SKM-1 (cell line): ENCODE results near the gene PLCL1.

ENCODE experiments used
- DNase-seq: peaks from one replicate; lab custom pipeline; 2025; ENCODE audit not compliant: unreplicated experiment; lab: John Stamatoyannopoulos, UW

The PLCL1 gene

DNA sequence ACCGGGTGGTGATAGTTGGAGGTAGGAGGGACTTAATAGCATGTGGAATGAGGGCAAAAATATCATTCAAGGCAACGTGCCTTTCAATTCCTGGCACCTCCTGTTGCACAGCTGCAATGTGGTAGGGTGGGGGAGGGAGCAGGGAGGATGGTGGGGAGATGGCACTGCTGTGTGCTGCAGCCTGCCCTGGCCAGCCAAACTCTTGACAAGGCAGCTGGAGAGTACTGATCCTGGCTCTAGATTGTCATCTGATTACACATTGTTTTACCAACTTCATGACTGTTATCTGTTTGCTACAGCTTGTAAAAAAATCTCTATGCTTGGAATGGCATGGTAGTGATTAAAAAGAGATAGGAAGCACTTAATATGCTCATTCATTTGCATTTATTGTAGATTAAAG is 47.7 kb downstream of the PLCL1 start:
- no peak for DNase-seq

DNA sequence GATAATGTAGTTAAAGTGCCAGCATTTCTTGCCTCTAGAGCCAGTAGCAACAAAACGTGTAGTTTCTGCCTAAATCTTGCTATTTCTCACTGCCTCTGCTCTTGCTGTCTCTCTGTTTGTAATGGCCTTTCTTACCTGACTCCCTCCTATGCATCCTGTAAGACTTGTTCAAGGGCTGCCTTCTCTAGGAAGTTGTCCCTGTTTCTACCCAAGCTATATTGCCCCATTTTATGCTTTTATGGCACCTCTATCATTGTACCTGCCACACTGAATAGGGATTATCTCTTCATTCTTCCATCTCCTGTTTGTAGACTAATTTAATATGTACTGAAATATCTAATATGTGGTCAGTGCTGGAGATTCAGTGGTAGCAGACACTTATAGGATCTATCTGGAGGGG is 49.2 kb downstream of the PLCL1 start:
- DNase-seq, result no peak

DNA sequence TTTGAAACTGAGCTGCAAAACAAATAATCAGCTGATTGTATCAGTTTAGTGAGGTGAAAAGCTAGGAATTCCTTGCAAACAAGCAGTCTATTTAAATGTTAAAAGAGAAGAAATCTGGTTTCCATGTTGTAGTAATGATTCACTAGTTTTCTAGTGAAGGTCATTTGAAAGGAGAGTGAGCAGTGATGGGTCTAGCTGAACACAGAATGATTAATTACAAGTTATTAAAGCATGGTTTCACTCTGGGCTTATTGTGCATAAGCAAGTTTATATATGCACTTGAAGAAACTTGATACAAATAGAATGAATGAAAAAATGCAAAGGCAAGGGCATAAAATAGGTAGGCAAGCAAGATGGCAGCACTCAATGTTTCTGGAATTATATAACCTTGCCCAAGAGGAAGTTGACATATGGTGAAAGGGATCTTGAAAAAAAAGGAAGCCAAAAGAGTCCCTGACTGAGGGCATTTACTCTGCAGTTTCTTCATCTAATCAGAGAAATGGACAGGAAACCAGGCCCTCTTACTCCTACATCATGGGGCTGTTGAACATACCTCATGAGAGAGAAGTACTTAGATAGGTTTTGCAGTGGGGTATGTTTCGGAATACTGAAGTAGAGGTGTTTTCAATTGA is 53.2 kb downstream of the PLCL1 start:
- DNase-seq, result peak; percentile 86

DNA sequence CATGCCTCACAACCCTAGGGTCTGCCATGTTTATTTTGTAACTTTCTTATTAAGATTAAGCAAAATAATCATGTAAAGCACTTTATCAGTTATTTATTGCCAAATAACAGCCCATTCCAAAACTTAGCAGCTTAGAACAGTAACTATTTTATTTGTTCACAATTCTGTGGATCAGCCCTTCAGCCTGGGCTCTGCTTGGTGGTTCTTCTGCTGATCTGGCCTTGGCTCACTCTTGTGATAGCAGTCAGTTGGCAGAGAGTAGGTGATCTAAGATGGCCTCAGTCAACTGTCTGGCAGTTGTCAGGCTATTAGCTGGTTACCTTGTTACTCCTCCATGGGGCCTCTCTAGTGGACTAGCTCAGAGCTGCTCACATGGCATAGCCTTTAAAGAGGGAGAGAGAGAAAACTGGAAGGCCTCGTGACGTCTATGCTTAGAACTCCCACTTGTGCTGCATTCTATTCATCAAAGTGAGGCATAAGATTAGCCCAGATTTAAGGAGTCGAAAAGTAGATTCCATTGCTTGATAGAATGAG is 54.3 kb downstream of the PLCL1 start:
- DNase-seq, result no peak

DNA sequence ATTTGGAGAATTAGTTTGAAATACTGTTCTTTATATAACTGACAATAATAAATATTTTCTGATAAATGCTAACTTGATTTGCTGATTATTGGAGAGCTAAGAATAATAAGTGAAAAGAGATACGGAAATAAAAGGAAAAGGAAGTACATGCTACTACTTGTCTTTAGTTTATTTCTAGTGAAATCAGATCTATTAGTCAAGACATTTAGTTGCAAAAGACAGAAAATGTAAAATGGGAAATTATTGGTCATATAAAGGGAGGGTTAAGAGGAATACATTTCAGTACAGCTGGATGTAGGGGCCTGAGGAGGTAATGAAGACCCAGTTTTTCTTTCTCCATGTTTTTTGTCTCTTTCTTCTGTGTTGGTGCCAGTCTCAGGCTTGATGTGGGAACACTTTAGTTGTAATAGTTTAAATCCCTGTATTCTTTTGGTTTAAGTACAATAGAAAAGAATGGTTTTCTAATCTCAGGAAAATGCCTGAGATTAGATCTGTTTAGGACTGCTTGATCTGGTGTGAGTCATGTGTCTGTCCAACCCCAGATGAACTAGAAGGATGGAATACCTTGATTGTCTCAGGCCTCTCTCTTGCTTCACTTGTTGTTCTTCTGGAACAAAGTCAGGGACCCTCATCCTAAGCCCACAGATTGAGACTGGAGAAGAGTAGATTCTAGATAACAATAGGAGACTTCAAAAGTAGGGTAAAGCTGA is 58.0 kb downstream of the PLCL1 start:
- DNase-seq, result no peak

DNA sequence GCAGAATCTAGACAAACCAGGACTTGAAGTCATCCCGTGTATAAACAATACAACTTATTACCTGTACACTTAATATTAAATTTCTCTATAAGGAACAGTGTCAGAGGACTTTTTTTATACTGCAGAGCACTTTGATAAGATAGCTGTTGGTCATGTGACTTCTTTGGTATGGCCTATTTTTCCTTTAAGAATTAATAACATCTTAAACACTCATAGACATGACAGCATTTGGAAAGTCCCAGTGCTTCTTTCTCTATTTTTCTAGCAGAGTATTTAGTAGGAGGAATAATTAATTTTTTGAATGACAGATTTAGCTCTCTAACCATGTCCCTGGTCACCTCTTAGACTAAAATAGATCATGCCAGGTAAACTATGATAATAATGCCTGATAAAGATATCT is 59.4 kb downstream of the PLCL1 start:
- no peak for DNase-seq

DNA sequence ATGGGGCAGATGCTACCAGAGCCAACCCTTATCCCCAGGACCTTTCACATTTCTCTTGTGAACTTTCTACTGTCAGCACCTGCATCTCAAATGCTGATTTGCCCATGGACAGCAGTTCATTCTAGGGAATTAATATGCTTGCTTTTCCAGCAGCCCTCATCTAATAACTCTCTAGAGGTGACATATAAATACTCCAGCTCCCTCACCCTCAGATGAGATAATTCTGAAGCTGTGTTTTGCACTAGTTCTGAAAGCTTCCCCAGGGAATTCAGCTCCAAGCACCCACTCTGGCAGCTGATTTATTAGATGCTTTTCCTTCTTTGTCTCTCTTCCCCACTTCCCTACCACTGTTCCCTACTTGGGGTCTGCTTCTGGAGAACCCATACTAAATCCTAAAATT is 62.1 kb downstream of the PLCL1 start:
- DNase-seq, result no peak

DNA sequence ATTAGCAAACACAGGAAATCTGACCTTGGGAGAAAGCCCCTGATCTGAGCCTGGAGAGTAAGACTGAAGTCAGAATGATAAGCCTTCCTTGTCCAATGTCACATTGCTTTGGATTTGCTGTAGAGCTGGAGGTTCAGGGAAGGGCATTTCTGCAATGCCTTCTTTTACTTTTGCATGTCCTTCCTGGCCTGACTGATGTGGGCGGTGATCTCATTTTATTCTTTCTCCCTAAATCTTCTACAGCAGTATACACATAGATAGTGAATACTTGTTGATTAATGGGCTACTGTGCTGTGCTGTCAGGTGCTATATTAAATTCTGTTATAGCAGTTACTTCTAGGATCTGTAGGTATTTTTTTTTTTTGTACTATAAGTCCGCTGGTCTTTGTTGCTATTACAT is 62.6 kb downstream of the PLCL1 start:
- no peak for DNase-seq

DNA sequence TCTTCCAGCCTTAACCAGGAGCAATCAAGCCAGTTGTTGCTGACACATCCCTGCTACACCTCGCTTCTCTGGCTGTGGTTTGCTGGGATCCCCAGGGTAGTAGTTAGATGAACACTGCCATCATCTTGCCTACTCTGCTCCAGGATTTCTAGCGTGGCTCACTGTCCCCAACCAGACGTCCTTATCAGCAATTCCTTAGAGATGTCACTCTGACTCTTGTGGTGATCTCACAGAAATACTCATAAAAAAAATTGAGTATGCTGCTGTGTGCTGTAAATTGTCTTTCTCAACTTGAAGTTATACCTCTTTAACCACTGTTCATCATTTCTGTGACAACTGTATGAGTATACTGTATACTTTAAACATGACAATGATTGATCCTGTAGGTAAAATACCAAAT is 63.2 kb downstream of the PLCL1 start:
- DNase-seq, result no peak

DNA sequence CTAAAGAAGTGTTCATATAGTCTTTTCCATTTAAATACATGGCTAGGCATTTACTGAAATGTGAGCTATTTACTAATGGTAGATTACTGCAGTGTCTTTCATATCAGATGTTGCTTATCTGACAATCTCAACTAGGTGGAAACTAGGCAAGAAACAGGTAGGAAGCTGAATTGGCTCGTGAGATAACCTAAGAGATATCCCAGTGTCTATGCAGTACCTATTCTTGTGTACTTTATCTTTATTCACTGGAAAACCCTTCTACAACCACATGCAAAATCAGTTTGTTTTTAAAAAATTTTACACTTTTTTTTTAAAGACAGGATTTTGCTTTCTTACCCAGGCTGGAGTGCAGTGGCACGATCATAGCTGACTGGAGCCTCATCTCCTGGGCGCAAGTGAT is 63.8 kb downstream of the PLCL1 start:
- DNase-seq, result no peak

DNA sequence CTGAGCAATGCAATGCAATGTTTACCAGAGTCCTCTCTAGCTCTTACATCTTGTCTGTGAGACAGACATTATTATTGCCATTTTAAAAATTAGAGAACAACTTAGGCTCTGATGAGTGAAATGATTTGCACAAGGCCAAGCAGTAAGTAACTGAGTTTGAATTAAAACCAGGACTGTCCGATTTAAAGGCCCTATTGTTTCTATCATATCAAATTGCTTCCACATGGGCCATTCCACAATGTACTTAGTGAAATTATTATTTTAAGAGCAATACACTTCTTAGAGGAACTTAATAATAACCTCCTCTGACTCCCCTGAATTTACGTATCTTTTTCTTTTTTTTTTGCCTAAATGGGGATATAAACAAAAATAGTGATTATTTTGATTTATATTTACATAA is 64.6 kb downstream of the PLCL1 start:
- DNase-seq, result no peak

DNA sequence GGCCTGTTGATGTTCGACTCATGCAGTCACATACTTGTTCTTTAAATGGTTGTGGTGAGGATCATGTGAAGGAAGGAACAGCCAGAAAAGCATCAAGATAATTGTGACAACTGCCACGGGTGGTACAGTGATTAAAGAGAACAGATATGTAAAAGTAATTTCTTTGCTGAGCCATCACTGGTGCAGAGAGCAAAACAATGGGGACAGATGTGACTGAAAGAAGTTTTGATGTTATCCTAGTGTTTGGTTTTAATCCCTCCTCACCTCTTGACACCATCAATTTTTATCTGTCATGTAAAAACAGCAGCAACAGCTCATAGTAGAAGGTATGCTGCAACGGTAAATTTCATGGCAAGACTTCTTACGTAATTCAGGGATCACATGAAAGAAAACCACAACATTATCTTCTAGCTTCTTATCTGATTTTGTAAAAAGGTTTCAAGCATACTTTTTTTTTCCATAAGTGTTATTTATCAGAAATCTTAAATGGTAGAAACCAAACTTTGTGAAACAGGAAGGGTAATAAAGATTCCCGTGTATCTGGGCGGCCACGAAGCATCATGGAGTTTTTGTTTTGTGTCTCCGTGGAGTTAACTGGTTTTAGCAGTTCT is 65.2 kb downstream of the PLCL1 start:
- DNase-seq, result peak; percentile 30

DNA sequence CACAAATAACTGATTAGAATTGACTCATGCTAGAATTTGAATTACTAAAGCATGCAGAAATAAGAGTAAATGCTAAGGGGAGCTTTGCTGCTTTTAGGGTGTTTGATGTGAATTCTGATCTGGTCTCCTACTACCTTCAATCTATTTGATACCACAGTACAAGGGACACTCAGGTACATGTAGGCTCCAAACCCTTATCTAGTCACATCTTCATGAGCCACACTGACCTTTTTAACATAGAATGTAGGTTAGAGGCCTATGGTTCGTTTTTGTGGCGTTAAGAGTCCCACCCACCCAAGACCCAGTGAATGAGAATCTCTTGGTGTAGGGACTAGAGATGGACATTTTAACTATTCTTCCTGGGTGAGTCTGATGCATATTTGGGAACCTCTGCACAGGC is 65.7 kb downstream of the PLCL1 start:
- no peak for DNase-seq

DNA sequence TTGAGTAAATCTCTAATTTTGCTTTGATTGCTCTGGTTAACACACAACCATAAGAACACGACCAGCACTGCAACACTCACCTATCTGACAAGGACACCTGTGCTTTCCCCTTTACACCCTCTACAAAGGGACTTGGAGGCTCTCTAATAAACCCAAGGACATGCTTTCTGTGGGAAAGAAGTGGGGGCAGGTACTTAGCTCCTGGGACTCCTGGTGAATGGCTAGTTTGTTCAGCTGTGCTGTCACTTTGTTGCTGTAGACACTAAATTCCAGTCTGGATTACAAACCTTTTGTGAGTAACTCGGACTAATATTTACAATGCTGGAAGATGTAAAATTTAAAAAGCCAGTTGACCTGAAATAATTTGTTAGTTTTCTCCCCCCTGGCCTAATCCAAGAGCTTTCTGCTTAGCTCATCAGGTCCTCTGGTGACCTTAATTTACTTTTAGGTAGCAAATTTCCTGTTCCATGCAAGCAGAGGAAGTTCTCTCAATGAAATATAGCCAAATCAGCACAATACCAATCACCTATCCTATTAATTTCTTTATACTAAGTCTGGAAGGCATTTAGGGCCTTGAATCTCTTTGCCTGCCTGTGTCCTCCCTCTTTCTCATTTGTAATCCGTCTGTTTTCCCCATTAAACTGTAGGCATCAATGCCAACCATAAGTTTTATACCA is 67.5 kb downstream of the PLCL1 start:
- no peak for DNase-seq

DNA sequence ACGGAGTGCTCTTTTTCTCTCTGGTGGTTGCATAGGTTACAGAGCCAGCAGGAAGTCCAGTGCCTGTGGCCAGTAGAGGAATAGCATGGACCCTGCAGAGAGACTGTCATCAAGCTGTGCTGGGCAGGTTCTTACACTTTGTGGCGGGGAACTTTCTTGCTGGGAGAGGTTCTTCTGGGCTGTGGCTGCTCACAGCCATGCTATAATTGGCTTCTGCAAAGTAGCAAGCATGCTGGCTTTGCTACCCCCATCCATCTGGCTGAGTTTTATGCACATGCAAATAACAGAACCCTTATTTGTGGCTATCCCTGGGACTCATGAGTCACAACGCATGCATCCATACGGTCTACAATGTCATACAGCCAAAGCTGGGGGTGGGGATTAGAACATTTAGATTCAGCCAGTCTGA is 68.9 kb downstream of the PLCL1 start:
- no peak for DNase-seq

DNA sequence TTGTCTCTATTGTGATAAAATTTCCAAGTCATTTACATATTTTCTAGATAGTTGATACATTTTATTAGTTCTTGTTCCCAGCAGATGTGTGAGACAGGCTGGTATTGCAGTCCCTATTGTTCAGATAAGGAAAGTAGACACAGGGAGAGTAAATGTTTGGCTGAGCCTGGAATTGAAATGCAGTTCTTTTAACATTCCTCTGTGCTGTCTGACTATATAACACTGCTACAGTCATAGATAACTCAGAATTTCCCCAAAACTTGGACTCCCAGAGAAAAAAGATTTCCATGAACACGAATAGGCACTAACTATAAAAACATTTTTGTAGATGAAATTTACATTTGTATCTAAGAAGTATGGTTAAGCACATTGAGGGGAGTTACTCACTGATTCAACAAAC is 71.4 kb downstream of the PLCL1 start:
- no peak for DNase-seq

DNA sequence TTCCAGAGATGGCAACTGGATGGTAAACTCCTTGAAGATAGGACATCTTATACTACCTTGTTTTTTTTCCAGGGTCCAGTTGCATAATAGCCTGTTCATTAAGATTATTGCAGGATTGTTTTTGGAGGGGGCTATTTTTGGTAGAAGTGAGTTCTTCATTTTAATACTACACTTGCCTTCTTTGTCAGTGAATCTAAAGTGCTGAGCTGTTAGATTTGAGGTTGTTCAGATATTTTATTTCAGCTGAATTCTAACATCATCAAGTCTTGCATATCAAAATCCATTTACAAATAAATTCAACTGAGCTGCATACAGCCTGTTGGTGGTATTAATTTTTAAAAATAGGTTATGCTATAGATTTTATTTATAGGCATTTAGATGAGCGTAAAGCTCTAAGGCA is 72.1 kb downstream of the PLCL1 start:
- no peak for DNase-seq

DNA sequence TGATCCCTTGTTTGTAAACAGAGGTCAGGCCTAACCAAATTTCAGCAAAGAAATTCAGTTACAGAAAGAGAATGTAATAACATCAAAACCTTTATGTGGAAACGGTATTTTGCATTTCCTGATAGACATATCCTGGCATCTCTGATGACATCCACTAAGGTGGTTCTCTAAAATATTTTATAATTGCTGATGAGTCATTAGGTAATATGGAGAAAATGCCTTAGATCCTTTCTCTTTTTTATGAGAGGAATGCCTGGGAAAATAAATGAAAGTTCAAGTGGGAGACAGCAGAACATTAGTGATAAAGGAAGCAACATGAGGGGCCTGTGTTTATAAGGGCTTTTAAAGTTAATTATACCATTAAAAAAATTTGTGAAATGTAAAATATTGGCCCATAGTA is 72.6 kb downstream of the PLCL1 start:
- no peak for DNase-seq

DNA sequence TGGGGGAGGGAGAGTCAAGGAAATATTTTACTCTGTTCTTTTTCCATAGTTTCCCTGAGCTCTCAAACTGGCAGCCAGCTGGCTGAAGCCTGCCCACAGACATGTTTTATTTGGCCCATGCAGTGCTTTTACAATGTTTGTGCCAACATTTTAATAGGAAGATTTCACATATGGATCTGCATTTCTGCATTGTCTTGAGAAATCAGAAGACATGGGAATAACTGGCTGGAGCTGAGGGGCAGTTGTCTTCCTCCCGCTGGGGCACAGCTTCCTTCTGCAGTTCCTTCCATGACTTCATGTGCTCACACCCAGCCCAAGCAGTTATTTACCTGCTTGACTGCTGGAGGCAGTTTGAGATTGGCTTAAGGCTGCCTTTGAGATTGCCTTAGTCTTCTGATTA is 74.4 kb downstream of the PLCL1 start:
- no peak for DNase-seq

DNA sequence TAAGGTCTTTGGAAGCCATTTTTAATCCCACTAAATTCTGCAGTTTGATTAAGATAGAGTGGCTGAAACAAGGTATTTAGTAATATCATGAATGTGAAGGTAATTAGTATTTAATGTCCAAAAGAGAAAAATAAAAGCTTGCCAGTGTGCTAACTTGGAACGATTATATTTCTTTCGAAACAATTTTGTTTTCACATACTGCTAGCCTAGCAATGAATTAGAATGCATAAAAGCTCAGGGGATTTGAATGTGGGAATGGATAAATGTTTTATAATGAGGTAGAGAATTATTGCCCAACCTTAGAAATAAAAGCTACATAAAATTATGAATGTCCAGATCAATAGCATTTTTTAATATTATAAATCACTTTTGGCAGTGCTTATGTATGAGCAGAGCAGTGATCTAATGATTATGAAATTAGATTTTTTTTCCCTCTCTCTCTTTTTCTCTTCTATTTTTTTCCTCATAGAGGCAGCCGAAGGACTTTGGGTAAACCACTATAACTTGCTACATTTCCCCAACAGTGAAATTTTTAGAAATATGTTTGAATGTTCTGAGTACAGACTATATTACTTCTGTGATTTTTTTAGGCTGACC is 75.5 kb downstream of the PLCL1 start:
- DNase-seq, result no peak

DNA sequence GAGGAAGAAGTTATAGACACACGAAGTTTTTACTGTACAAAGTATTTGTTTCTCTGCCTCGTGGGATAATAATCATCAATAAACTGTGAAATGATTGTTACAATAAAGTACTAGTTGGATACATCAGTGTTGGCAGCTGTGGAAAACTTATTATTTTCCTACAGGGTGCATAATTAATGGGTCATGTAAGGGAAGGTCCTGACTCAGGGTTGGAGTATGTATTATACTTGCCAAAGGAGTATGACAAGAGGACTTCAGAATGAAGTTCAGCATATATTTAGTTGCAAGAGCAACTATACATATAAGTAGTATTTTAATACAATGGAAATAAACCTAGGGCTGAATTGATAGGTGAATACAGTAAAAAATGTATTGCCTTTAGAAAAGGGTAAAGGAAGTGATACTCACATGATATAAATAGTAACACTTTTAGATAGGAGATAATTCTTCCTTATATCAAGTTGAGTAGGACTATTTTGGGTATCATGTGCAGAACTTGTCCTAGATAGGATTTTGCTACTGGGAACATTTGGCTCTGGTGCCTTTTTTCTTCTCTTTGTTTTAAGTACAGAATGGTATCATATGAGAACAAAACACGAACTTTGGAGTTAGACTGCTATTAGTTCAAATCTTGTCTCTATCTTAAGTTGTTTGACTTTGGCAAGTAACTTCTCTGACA is 79.1 kb downstream of the PLCL1 start:
- no peak for DNase-seq
